NCI-H2029 treated with DMSO at 0.1 percent for 48 hours (cell line): Measurements from ENCODE around the gene MICU1.

Experiments
- DNase-seq: peaks from one replicate; lab custom pipeline; 2025; lab: John Stamatoyannopoulos, UW

MICU1 gene

GRCh38 chr10:72626444-72626754 is 520 bp upstream of the MICU1 start:
- no peak for DNase-seq

- DNase-seq, result no peak
These were observed 637 bp downstream of the MICU1 start for GRCh38 chr10:72625276-72625607.

GRCh38 chr10:72622271-72622670 is 3.6 kb downstream of the MICU1 start:
- DNase-seq, result no peak

- no peak for DNase-seq
These were observed 9.2 kb downstream of the MICU1 start for GRCh38 chr10:72616716-72617115.

GRCh38 chr10:72615970-72616369 is 9.9 kb downstream of the MICU1 start:
- no peak for DNase-seq

- DNase-seq, result peak; percentile 70
These were observed 13.6 kb downstream of the MICU1 start for GRCh38 chr10:72612203-72612826.

GRCh38 chr10:72611783-72612182 is 14.1 kb downstream of the MICU1 start:
- no peak for DNase-seq

- no peak for DNase-seq
These were observed 15.4 kb downstream of the MICU1 start for GRCh38 chr10:72610466-72610865.

- no peak for DNase-seq
These were observed 20.8 kb downstream of the MICU1 start for GRCh38 chr10:72605122-72605521.

- no peak for DNase-seq
These were observed 24.7 kb downstream of the MICU1 start for GRCh38 chr10:72601144-72601543.

GRCh38 chr10:72598769-72599701 is 26.8 kb downstream of the MICU1 start:
- no peak for DNase-seq

- DNase-seq, result no peak
These were observed 28.0 kb downstream of the MICU1 start for GRCh38 chr10:72597897-72598296.

- DNase-seq, result no peak
These were observed 30.4 kb downstream of the MICU1 start for GRCh38 chr10:72595436-72595835.

GRCh38 chr10:72593963-72594362 is 31.9 kb downstream of the MICU1 start:
- DNase-seq, result no peak

GRCh38 chr10:72588266-72588665 is 37.6 kb downstream of the MICU1 start:
- DNase-seq, result no peak

GRCh38 chr10:72587568-72587967 is 38.3 kb downstream of the MICU1 start:
- no peak for DNase-seq

GRCh38 chr10:72574636-72575035 is 51.2 kb downstream of the MICU1 start:
- no peak for DNase-seq

GRCh38 chr10:72573079-72573478 is 52.8 kb downstream of the MICU1 start:
- no peak for DNase-seq

GRCh38 chr10:72567889-72568640 is 57.8 kb downstream of the MICU1 start:
- no peak for DNase-seq

- no peak for DNase-seq
These were observed 58.5 kb downstream of the MICU1 start for GRCh38 chr10:72567421-72567820.

GRCh38 chr10:72564596-72564995 is 61.3 kb downstream of the MICU1 start:
- DNase-seq, result no peak

GRCh38 chr10:72563327-72563932 is 62.4 kb downstream of the MICU1 start:
- no peak for DNase-seq

- DNase-seq, result no peak
These were observed 64.1 kb downstream of the MICU1 start for GRCh38 chr10:72561745-72562166.
